Measurements from ENCODE around the gene HLA-E. TPM values are rescaled to one million over a fixed set of nuclear protein-coding genes. Genes with fewer than 3 reads are reported as not detected.
"Not testable (repeated sequence)": the region's sequence is repeated elsewhere in the genome, so short reads cannot be mapped to it uniquely, and the experiment has no call there.

HLA-E gene
- total and polyA plus RNA-seq, 10 donors: 514 to 2,111 (median 1,362) TPM

DNA sequence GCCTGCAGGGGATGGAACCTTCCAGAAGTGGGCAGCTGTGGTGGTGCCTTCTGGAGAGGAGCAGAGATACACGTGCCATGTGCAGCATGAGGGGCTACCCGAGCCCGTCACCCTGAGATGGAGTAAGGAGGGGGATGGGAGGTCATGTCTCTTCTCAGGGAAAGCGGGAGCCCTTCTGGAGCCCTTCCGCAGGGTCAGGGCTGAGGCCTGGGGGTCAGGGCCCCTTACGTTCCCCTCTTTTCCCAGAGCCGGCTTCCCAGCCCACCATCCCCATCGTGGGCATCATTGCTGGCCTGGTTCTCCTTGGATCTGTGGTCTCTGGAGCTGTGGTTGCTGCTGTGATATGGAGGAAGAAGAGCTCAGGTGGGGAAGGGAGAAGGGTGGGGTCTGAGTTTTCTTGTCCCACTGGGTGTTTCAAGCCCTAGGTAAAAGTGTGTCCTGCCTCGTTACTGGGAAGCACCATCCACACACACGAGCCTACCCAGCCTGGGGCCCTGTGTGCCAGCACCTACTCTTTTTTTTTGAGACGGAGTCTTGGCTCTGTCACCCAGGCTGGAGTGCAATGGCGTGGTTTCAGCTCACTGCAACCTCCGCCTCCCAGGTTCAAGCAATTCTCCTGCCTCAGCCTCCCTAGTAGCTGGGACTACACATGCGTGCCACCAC lies 2.1 kb downstream of the HLA-E start:
- DNase-seq; H3K9me3 ChIP-seq; H3K27me3 ChIP-seq (replicated peaks in 1 of 7): not testable (repeated sequence)
- Histone ChIP-seq H3K27ac (peak overlapping the region in 7 of 8 donors; percentile 99 to 100 (median 100)), H3K4me1 (peaks cover 52 to 81% (median 70%) of the 10 kb centered on the region in 6 donors), H3K36me3 (peaks cover 8 to 49% (median 44%) of the 10 kb centered on the region in 6 donors), H3K4me3 (peak overlapping the region; percentile 96 to 100 (median 99))
- TF ChIP-seq POLR2AphosphoS5 (IDR thresholded peaks at IDR 0.05): peak; percentile 10 to 75 (median 45)
- intact Hi-C loops (cut with DNase I; ENCODE audit: low total_unique reads): loop anchor here (5.0 kb wide), 1 partner anchor 41 kb away; no protein-coding TSS in a partner anchor
- WGBS, 5 donors: 47 to 59% (median 50%) methylated on average over 14 of the region's 14 CpGs

DNA sequence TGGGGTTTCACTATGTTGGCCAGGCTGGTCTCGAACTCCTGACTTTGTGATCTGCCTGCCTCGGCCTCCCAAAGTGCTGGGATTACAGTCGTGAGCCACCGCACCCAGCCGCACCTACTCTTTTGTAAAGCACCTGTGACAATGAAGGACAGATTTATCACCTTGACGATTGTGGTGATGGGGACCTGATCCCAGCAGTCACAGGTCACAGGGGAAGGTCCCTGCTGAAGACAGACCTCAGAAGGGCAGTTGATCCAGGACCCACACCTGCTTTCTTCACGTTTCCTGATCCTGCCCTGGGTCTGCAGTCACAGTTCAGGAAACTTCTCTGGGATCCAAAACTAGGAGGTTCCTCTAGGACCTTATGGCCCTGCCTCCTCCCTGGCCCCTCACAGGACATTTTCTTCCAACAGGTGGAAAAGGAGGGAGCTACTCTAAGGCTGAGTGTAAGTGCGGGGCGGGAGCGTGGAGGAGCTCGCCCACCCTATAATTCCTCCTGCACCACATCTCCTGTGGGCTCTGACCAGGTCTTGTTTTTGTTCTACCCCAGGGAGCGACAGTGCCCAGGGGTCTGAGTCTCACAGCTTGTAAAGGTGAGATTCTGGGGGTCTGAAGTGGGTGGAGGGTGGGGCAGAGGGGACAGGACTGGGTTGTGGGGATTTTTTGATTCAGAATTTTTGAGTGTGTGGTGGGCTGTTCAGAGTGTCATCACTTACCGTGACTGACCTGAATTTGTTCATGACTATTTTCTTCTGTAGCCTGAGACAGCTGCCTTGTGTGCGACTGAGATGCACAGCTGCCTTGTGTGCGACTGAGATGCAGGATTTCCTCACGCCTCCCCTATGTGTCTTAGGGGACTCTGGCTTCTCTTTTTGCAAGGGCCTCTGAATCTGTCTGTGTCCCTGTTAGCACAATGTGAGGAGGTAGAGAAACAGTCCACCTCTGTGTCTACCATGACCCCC lies 3.0 kb downstream of the HLA-E start:
- 54 to 62% (median 59%) methylated on average over 15 to 16 of the region's 16 CpGs for WGBS, 5 donors
- intact Hi-C loops (cut with DNase I; ENCODE audit: low total_unique reads): loop anchor here (5.0 kb wide), 1 partner anchor 40 kb away; no protein-coding TSS in a partner anchor
- peaks cover 8 to 49% (median 44%) of the 10 kb centered on the region in 6 donors for H3K36me3 ChIP-seq
- no peaks in the 10 kb centered on the region for H3K9me3 ChIP-seq
- H3K27me3 ChIP-seq (replicated peaks in 1 of 7): no peaks in the 10 kb centered on the region
- DNase-seq: no peak
- H3K4me3 ChIP-seq: peak overlapping the region; percentile 96 to 100 (median 99)
- peak overlapping the region; percentile 4 to 100 (median 100) for H3K27ac ChIP-seq
- TF ChIP-seq, protein P1, sequence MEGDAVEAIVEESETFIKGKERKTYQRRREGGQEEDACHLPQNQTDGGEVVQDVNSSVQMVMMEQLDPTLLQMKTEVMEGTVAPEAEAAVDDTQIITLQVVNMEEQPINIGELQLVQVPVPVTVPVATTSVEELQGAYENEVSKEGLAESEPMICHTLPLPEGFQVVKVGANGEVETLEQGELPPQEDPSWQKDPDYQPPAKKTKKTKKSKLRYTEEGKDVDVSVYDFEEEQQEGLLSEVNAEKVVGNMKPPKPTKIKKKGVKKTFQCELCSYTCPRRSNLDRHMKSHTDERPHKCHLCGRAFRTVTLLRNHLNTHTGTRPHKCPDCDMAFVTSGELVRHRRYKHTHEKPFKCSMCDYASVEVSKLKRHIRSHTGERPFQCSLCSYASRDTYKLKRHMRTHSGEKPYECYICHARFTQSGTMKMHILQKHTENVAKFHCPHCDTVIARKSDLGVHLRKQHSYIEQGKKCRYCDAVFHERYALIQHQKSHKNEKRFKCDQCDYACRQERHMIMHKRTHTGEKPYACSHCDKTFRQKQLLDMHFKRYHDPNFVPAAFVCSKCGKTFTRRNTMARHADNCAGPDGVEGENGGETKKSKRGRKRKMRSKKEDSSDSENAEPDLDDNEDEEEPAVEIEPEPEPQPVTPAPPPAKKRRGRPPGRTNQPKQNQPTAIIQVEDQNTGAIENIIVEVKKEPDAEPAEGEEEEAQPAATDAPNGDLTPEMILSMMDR (IDR thresholded peaks at IDR 0.05 in 8 of 11, conservative IDR thresholded peaks at IDR 0.05 in 3 of 11): no peak
- no peak for TF ChIP-seq POLR2A (IDR thresholded peaks at IDR 0.05)
- TF ChIP-seq POLR2AphosphoS5 (IDR thresholded peaks at IDR 0.05): peak in 2 of 3 donors; percentile 14 to 23
- H3K4me1 ChIP-seq: peaks cover 52 to 89% (median 77%) of the 10 kb centered on the region in 6 donors

- Histone ChIP-seq H3K4me3 (peak overlapping the region in 6 of 8 donors; percentile 96 to 100 (median 99)), H3K4me1 (peaks cover 51 to 81% (median 72%) of the 10 kb centered on the region in 6 donors), H3K36me3 (peaks cover 8 to 49% (median 44%) of the 10 kb centered on the region in 6 donors), H3K27ac (peak overlapping the region; percentile 5 to 100 (median 100)), H3K9me3 (no peaks in the 10 kb centered on the region), H3K27me3 (replicated peaks in 1 of 7) (no peaks in the 10 kb centered on the region)
- DNase-seq: peak; percentile 83
- intact Hi-C loops (cut with DNase I; ENCODE audit: low total_unique reads): loop anchor here (5.0 kb wide), 1 partner anchor 39 kb away; no protein-coding TSS in a partner anchor
- TF ChIP-seq, protein P1 (IDR thresholded peaks at IDR 0.05 in 8 of 11, conservative IDR thresholded peaks at IDR 0.05 in 3 of 11): peak in 5 of 11 experiments; percentile 11 to 42 (median 33)
- no peak for TF ChIP-seq POLR2A (IDR thresholded peaks at IDR 0.05)
- TF ChIP-seq POLR2AphosphoS5 (IDR thresholded peaks at IDR 0.05): peak; percentile 84 to 93 (median 88)
- 62 to 71% (median 67%) methylated on average over 7 to 8 of the region's 8 CpGs for WGBS, 5 donors
These were observed 4.4 kb downstream of the HLA-E start for GRCh38 chr6:30493643-30494250.

DNA sequence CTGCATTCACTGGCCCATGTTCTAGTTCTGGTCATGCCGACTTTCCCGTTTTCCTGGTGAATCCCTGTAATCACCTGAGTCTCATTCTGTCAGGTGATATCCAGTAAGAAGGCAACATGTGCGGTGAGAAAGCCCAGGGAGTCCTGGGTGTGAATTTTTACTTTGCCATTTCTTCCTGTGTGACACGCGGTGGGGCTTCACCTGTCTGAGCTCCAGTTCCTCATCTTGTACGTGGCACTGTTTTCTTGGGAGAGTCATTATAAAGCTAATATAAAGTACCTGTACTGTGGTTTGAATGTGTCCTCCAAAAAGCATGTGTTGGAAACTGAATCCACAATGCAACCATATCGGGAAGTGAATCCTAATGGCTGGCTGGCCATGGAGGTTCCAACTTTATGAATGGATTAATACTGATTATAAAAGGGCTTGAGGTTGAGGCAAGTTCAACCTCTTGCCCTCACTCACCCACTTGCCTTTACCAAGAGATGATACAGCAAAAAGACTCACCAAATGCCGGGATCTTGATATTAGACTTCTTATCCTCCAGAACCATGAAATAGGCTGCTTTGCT lies 5.1 kb downstream of the HLA-E start:
- peaks cover 8 to 49% (median 44%) of the 10 kb centered on the region in 6 donors for H3K36me3 ChIP-seq
- intact Hi-C loops (cut with DNase I; ENCODE audit: low total_unique reads): loop anchor here (5.0 kb wide), 1 partner anchor 38 kb away; no protein-coding TSS in a partner anchor
- TF ChIP-seq POLR2AphosphoS5 (IDR thresholded peaks at IDR 0.05): peak in 1 of 3 donors; percentile 79
- TF ChIP-seq, protein P1 (IDR thresholded peaks at IDR 0.05 in 8 of 11, conservative IDR thresholded peaks at IDR 0.05 in 3 of 11): no peak
- peak in 1 of 3 donors; percentile 10 for TF ChIP-seq POLR2A (IDR thresholded peaks at IDR 0.05)
- H3K4me1 ChIP-seq: peaks cover 49 to 78% (median 68%) of the 10 kb centered on the region in 6 donors
- no peaks in the 10 kb centered on the region for H3K9me3 ChIP-seq
- peak overlapping the region; percentile 5 to 100 (median 100) for H3K27ac ChIP-seq
- no peaks in the 10 kb centered on the region for H3K27me3 ChIP-seq (replicated peaks in 1 of 7)
- 49 to 59% (median 56%) methylated on average over 8 of the region's 8 CpGs for WGBS, 5 donors
- DNase-seq: no peak
- peak overlapping the region in 5 of 8 donors; percentile 96 to 100 (median 99) for H3K4me3 ChIP-seq
